Amniotic epithelial cell (primary cell): ENCODE results near the gene WDR81.

Source experiments
- DNase-seq: peaks from one replicate; pipeline ENCODE4 v3.0.0-alpha.2; 2010; ENCODE audit warnings: low read depth

WDR81 gene

DNA sequence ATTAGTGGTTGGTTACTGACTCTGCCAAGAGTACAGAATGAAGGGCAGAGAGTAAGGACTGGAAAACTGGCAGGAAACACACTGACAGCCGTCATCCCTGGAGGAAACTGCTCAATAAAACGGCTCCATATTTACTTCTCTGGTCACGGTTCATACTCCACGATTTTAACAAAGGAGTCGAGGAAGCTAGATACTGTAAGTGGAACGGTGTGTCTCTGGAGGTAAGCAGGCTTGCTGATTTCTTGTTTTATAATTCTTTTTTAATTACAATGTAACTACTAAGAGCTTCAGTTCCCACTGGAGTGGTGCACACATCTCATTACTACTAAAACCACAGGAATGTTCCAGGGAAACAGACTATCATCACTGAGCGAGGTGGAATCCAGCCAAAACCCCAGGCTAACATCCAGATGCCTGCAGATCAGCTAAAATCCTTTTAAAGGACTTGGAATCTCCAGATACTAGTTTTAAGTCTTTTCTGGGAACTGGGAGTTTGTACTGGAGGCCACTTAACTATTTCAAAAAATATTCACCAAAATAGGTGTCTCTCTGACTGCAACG is 55.1 kb downstream of the WDR81 start:
- DNase-seq = peak; percentile 98

DNA sequence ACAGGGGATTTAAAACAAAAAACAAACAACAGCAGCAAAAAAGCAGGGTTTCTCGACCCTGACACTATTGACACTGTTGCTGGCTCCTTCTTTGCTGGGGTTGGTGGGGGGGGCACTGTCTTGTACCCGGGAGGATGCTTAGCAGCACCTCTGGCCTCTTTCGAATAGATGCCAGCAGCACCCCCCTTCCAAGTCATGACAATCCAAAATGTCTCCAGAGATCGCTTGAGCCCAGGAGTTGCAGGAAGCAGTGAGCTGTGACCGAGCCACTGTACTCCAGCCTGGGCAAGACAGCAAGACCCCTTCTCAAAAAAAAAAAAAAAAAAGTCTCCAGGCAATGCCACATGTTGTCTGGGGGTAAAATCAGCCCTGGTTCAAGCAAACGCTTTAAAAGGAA is 57.7 kb downstream of the WDR81 start:
- DNase-seq = no peak

DNA sequence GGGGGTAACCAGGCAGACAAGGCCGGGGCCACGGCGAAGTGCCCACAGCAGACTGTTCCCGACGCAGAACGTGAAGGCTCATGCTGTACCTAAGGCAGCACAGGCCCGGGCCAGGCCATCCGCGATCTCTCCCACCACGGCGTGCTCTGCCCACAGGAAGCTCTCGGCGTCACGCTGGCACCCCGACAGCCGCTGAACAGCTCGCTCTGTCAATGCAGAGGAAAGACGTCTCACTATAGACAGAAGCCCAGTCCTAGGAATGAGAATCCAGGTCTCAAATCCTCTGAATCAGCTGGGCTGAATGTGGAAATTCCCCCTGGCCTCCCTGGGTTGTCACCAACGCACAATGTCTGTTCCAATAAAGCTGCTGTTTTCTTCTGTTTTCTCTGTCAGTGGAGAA is 58.8 kb downstream of the WDR81 start:
- DNase-seq = peak; percentile 70

DNA sequence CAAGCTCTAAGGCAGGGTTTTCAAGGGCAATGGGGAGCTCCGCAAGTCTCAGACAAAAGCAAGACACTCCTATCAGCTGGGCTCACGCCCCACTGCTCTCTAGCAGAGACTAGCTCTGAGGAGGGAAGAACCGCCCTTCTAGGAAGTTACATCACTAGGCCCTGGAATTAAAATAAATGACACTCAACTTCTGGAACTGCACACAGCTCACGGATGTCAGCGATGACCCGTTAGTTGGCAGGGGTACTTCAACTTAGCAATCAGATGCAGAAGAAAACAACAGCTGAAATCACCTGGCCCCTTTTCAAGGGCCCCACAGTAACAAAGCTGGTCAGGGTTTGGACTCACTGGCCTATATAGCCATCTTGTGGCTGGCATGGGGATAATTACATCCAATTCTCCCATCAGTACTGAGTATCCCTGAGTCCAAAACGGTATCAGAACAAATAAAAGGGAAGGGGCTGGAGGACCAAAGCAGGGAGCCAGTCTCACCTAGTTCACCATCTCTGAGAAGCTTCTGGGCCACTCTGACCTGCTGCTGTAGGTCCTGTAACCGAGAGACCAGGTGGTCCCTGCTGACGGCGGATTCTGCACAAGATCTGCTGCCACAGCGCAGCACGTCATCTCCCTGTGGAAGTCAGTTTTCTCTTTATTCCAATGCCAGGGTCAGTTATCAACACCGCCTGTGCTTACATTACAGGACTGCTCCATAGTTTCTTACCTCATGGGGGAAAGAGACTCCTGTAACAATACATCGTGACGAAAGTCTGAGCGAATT is 59.5 kb downstream of the WDR81 start:
- peak; percentile 93 for DNase-seq

DNA sequence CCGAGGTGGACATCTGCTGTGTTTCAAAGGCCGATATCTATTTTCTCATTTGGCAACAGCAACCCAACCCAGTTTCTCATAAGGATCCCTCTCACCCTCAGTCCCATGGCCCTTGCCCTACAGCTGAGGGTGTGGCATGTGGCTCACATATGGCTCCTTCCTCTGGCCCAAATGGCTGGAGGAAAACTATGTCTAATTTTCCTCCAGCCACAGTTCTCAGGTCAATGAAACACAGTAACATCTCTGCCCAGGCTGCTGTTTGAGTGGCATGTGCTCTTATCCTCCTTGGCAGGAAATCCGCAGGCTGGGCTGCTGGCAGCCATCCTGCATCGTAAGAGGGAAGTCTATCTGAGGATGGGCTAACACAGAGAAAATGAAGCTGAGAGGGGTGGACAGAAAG is 61.4 kb downstream of the WDR81 start:
- no peak for DNase-seq

DNA sequence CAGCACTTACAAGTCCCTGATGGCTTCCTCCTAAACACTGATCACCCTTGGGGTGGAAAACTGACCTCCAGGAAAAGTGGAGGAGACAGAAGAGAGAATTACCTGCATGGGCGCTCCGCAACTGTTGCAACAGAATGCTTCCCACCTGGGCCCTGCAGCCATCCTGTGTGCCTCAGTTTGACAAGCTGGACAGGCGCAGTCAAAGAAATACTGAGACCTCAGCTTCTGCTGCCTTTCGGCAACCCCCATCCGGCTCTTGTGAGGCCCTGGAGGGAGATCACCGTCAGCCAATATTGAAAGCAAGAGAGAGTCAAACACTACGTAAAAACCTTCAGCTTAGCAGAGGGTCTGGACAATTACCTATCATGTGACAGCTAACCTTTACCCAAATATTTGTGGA is 62.2 kb downstream of the WDR81 start:
- DNase-seq = no peak

DNA sequence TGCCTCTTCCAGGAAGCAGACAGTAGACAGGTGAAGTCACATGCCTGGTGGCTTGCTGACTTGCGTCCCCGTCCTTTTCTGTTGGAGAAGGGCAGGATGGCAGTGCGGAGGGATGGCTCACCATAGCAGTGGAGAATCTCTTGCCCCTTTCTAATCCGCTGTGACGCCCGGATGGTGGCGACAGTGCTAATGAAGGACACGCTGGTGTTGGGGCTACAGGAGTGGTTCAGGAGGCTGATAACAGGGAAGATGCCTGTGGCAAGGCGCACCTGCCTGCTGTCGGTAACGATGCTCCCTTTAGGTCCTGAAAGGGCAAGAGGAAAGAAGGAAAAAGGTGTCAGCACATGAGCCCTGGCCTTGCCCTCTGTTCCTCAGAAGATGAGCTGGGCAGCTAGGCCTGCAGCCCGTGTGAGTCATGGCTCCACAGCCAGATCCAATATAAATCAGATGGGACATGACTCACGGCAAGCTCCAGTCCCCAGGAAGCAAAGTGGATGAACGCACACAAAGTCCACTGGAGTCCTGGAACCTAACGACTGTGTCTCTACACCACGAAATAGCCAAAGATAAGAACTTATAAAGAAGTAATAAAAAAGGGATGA is 62.9 kb downstream of the WDR81 start:
- DNase-seq = peak; percentile 94
